IPS-18a (cell line): ENCODE measurements around the gene NCK2.

Source experiments
- H3K27ac ChIP-seq: one replicate; pipeline ENCODE4 v1.5.1; 2013; ENCODE audit warnings: low read length
- H3K27me3 ChIP-seq: one replicate; pipeline ENCODE4 v1.6.1; 2013; ENCODE audit warnings: mild to moderate bottlenecking, low read length; ENCODE audit not compliant: control insufficient read depth, insufficient read depth
- H3K36me3 ChIP-seq: one replicate; pipeline ENCODE4 v1.6.1; 2013; ENCODE audit warnings: low read depth, low read length; ENCODE audit not compliant: control insufficient read depth
- H3K4me1 ChIP-seq: one replicate; pipeline ENCODE4 v1.6.1; 2013; ENCODE audit warnings: low read depth, low read length; ENCODE audit not compliant: control insufficient read depth
- H3K4me3 ChIP-seq: one replicate; pipeline ENCODE4 v1.5.1; 2013; ENCODE audit warnings: low read length
- H3K9ac ChIP-seq: one replicate; pipeline ENCODE4 v1.6.1; 2013; ENCODE audit warnings: mild to moderate bottlenecking, low read length, moderate library complexity
- H3K9me3 ChIP-seq: one replicate; pipeline ENCODE4 v1.6.1; 2013; ENCODE audit warnings: low read depth, low read length; ENCODE audit not compliant: control insufficient read depth

The NCK2 gene

DNA sequence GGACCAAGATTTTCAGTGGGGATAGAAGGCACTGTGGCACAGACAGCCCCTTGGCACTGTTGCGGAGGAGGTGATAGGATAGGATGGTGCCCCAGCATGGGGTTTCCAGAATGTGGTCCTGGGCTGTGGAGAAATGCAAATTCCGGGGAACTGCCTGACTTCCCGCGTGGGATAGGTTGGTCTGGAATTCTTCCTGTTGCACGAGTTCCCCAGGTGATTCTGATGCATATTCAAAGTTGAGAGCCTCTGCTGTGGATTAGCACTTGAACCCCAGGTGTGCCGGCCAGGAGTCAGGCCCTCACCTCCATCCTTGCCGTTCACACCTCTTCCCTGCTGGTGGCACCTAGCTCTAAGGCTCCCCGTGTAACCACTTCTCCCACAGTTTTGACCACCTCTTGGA lies 15.5 kb downstream of the NCK2 start:
- Histone ChIP-seq H3K36me3 (no peaks in the 10 kb centered on the region), H3K9me3 (no peaks in the 10 kb centered on the region), H3K4me3 (no peak overlapping the region), H3K27ac (no peak overlapping the region), H3K4me1 (peaks cover 29% of the 10 kb centered on the region), H3K9ac (no peak overlapping the region), H3K27me3 (no peaks in the 10 kb centered on the region)

DNA sequence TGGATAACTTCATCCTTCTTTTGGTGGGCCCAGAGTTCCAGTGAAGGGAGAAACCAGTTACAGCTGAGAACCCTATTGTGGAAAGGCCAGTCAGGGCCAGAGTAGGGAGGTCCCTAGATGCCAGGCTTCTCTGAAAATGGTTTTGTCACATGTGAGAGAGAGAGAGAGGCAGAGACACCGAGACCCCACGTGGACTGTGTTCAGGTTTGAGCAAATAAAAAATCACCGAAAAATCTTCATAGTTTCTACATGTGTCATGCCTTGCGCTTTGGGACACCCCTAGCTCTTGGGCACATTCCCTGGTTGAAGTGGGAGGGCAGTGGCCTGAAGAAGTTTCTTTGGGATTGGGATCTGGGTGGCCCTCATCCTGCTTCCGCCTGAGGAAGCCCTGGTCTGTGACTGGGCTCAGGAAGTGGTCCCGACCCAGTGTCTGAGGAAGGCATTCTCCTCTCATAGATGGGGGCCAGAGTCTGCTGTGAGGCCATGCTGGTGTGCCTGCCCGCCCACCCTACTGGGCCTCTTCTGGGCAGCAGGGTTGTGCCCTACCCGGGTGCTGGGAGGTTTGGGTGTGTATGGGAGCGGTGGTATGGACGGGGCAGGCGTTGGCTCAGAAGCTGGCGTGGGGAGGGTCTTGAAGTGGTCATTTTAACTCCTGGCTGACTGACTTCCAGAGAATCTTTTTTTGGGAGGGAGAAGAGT lies 16.1 kb downstream of the NCK2 start:
- Histone ChIP-seq H3K27me3 (no peaks in the 10 kb centered on the region), H3K4me3 (no peak overlapping the region), H3K9me3 (no peaks in the 10 kb centered on the region), H3K36me3 (no peaks in the 10 kb centered on the region), H3K4me1 (peaks cover 25% of the 10 kb centered on the region), H3K27ac (no peak overlapping the region), H3K9ac (no peak overlapping the region)

DNA sequence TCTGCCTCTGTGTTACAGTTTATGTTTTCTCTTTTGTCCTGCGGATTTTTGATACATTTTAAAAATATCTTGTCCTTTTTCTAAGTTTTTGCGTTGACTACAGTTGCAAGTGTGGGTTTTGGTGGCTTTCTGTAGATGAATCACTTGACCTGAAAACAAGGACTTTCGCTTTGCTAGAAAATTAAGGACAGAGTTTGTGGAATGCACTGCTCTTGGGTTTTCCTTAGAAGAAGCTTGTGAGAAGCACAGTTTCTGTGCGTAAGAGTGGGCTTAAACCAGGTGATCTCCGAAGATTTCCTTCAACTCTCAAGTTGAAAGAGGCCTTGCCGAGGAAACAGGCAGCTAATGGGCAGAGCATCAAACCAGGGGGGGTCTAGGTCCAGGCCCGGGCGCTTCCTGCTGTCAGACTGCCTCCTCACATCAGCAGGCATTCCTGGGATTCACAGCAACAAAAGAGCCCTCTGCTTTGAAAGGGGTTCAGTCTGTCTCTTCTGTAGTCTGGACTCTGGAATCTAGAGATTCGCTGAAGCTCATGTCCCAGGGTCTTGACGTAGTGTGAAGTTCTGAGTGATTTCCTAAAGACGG lies 17.3 kb downstream of the NCK2 start:
- Histone ChIP-seq H3K27ac (peak overlapping the region; percentile 62), H3K4me1 (peaks cover 19% of the 10 kb centered on the region), H3K27me3 (no peaks in the 10 kb centered on the region), H3K4me3 (no peak overlapping the region), H3K9ac (no peak overlapping the region), H3K36me3 (no peaks in the 10 kb centered on the region), H3K9me3 (no peaks in the 10 kb centered on the region)

DNA sequence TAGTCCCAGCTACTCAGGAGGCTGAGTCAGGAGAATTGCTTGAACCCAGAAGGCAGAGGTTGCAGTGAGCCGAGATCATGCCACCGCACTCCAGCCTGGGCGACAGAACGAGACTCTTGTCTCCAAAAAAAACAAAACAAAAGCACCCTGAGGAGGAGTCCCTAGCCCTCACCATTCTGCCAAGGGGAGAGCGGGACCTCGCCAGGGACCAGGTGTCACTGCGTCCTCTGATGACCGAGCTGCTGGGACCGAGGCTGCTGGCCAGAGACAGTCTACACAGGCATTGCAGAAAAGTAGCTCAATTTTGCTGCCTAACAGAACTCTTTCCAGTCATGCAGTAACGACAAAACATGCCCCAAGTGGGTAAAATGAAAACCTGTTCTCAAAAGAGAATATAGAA lies 18.4 kb downstream of the NCK2 start:
- no peaks in the 10 kb centered on the region for H3K9me3 ChIP-seq
- H3K9ac ChIP-seq: no peak overlapping the region
- H3K27me3 ChIP-seq: no peaks in the 10 kb centered on the region
- H3K4me3 ChIP-seq: no peak overlapping the region
- H3K27ac ChIP-seq: no peak overlapping the region
- H3K4me1 ChIP-seq: peaks cover 19% of the 10 kb centered on the region
- no peaks in the 10 kb centered on the region for H3K36me3 ChIP-seq

DNA sequence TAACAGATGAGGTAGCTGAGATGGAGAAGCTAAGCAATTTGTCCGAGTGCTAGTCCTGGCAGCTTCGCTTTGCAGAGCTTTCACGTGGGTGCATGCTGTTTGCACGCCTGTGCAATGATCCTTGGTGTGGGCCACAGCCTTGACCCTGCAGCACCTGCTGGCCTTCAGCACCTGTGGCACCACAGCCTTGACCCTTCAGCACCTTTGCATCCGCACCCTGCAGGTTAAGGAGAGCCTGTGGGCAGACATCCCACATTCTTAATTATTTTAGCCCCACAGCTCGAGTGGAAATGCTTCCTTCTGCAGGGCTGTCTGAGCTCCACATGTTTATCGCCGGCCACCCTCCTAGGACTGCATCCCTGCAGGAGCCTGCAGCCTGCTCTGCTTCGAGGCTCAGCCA lies 19.3 kb downstream of the NCK2 start:
- Histone ChIP-seq H3K36me3 (no peaks in the 10 kb centered on the region), H3K9ac (no peak overlapping the region), H3K4me1 (peaks cover 19% of the 10 kb centered on the region), H3K27ac (no peak overlapping the region), H3K9me3 (no peaks in the 10 kb centered on the region), H3K27me3 (no peaks in the 10 kb centered on the region), H3K4me3 (no peak overlapping the region)

DNA sequence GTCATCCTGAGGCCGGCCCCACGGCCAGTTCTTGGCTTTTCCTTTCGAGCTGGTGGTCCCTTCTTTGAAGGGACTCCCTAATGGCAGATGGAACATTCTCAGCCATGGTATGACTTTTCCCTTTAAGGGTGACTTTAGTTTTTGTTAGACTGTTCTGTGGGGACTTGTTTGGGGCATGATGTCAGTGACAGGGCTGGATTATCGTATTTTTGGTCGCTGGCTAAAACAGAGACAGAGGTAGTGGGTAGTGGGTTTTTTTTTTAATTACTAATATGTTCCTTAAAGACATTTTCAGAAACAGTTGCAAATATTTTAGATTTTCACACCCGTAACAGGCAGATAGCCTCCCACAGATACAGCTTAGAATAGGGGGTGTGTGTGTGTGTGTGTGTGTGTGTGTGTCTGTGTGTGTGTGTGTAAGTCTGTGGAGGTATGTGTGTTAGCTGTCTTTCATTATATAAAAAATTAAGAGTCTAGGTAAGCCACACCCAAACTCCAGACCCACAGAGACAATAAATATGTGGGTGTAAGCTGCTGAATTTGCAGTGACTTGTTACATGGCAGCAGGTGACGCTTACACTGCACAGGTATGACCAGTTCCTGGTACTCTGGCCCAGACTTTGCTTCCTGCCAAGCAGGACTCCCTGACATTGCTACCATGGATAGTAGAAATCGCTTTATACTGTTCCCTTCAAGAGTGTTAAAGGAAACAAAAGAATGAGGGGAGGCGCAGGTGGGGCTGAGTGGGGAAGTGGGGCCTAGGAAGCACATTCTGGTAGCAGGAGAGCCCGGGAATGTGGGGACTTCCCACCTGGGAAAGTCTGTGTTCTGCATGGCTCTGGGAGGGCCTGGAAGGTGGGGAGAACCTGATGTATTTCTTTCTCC lies 20.9 kb downstream of the NCK2 start:
- no peaks in the 10 kb centered on the region for H3K36me3 ChIP-seq
- H3K4me1 ChIP-seq: peaks cover 18% of the 10 kb centered on the region
- H3K27me3 ChIP-seq: no peaks in the 10 kb centered on the region
- H3K27ac ChIP-seq: no peak overlapping the region
- no peak overlapping the region for H3K9ac ChIP-seq
- H3K4me3 ChIP-seq: no peak overlapping the region
- no peaks in the 10 kb centered on the region for H3K9me3 ChIP-seq

DNA sequence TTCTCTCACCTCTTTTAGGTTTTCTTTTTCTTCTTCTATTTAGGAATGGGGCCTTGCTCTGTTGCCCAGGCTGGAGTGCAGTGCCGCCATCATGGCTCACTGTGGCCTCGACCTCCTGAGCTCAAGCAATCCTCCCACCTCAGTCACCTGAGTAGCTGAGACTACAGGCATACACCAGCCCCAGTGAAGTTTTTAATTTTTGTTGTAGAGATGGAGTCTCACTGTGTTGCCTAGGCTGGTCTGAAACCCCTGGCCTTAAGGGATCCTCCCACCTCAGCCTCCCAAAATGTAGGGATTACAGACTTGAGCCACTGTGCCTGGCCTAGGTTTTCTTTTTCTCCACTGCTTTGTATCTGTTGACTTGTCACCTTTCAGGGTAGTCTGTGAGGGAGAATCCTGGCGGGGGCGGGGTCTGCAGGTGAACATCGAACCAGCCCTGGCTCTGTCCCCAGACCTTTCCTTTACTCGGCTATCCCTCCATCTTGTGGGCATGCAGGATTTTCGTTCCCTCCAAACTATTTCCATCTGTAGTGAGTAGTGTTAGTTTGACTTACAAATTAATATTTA lies 21.7 kb downstream of the NCK2 start:
- Histone ChIP-seq H3K36me3 (no peaks in the 10 kb centered on the region), H3K9me3 (no peaks in the 10 kb centered on the region), H3K9ac (no peak overlapping the region), H3K4me1 (peaks cover 18% of the 10 kb centered on the region), H3K27ac (no peak overlapping the region), H3K4me3 (no peak overlapping the region), H3K27me3 (no peaks in the 10 kb centered on the region)

DNA sequence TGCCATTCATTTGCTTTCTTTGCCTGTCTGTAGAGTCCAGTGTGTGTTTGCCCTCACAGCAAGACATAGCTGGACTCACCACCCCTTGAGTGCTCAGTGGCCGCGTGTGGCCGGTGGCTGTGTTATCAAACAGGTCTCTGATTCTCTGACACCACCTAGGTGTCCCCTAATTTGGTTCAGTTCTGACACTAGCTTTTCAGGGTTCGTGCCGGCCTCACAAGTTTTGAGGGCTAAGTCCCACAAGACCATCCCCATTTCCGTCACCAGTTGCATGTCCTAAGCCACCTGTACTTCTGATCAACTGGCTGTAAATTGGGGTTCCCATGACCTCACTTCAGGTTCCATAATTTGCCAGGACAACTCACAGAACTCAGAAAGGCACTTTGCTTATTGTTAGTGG lies 23.5 kb downstream of the NCK2 start:
- H3K4me3 ChIP-seq: no peak overlapping the region
- H3K36me3 ChIP-seq: no peaks in the 10 kb centered on the region
- H3K27me3 ChIP-seq: no peaks in the 10 kb centered on the region
- H3K27ac ChIP-seq: no peak overlapping the region
- H3K9ac ChIP-seq: no peak overlapping the region
- H3K4me1 ChIP-seq: peaks cover 18% of the 10 kb centered on the region
- H3K9me3 ChIP-seq: no peaks in the 10 kb centered on the region

DNA sequence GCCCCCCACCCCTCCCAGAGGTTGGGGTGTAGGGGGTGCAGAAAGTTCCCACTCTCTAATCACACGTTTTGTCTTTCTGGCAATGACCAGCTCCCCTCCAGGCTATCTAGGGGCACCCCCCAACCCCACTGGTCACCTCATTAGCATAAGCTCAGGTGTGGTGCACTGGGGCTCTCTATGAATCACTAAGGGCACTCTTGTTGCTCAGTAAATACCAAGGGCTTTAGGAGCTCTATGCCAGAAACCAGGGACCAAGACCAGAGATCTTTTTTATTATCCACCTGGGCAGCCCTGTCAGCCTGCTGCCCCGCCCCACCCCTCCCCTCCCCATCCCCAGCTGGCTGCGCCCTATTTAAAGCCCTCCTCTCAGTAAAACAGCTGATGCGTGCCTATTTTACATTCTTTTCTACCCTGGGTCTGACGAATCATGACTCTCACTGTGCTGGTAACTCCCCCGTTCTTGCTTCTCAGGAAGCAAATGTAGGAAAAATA lies 24.3 kb downstream of the NCK2 start:
- Histone ChIP-seq H3K9ac (no peak overlapping the region), H3K27me3 (no peaks in the 10 kb centered on the region), H3K9me3 (no peaks in the 10 kb centered on the region), H3K36me3 (no peaks in the 10 kb centered on the region), H3K4me1 (peaks cover 18% of the 10 kb centered on the region), H3K4me3 (no peak overlapping the region), H3K27ac (no peak overlapping the region)

DNA sequence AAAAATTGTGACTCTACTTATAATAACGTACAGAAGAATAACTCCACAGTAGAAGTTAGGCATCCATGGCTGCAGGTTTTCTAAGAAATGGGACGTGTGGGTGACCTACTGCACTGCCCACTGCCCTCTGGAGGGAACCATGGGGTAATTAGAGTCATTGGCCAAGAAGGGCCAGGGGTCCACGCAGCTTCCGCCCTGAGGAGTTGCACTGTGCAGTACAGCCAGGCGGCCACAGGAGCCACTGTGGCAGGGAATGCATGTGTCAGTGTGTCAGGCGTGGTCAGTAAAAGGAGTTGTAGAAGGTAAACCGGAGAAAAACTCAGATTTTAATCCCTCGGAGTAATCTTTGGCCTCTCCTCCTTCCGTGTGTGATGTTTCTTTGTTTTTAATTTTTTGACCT lies 24.8 kb downstream of the NCK2 start:
- Histone ChIP-seq H3K4me1 (peaks cover 18% of the 10 kb centered on the region), H3K36me3 (no peaks in the 10 kb centered on the region), H3K27ac (no peak overlapping the region), H3K4me3 (no peak overlapping the region), H3K27me3 (no peaks in the 10 kb centered on the region), H3K9ac (no peak overlapping the region), H3K9me3 (no peaks in the 10 kb centered on the region)

DNA sequence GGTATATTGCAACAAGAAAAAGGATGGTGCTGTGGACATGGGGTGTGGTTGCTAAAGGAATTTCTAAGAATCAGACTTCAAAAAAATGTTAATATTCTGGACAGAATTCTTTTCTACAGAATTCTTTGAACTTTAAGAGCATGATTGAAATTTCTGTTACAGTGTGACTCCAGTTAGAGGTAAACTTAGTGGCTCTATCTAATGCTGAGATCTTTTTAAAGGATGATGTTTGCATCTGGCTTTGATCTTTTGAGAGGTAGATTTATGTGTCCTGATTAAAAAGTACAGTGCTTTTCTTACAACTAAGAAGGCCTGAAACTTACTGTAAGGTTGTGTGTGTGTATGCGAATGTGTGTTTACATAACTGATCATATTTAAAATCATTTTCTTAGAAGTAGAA lies 25.4 kb downstream of the NCK2 start:
- H3K27ac ChIP-seq: no peak overlapping the region
- H3K9ac ChIP-seq: no peak overlapping the region
- no peak overlapping the region for H3K4me3 ChIP-seq
- H3K9me3 ChIP-seq: no peaks in the 10 kb centered on the region
- H3K36me3 ChIP-seq: no peaks in the 10 kb centered on the region
- peaks cover 18% of the 10 kb centered on the region for H3K4me1 ChIP-seq
- H3K27me3 ChIP-seq: no peaks in the 10 kb centered on the region
